HG03108 (cell line): ENCODE data around the gene CD248.
"Not testable (repeated sequence)": the region's sequence is repeated elsewhere in the genome, so short reads cannot be mapped to it uniquely, and the experiment has no call there.

Experiments
- ATAC-seq: cut with Tn5 transposase; IDR thresholded peaks from one replicate; pipeline ENCODE4 v1.9.1; 2021; ENCODE audit warnings: moderate library complexity; ENCODE audit not compliant: unreplicated experiment

Gene CD248

DNA sequence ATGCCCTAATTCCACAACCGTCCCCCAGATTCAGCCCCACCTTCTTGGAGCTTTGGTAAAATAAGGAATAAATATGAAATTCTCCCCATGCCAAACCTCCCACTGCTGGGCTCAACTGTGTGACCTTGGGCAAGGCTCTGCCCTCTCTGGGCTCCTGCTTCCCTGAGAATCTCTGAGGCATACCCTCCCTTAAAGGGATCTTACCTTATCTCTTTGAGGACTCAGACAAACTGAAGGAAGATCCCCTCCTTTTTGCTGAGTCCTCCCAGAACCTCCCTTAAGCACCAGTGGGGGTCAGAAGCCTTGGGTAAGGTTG is 2.7 kb downstream of the CD248 start:
- ATAC-seq, result no peak

DNA sequence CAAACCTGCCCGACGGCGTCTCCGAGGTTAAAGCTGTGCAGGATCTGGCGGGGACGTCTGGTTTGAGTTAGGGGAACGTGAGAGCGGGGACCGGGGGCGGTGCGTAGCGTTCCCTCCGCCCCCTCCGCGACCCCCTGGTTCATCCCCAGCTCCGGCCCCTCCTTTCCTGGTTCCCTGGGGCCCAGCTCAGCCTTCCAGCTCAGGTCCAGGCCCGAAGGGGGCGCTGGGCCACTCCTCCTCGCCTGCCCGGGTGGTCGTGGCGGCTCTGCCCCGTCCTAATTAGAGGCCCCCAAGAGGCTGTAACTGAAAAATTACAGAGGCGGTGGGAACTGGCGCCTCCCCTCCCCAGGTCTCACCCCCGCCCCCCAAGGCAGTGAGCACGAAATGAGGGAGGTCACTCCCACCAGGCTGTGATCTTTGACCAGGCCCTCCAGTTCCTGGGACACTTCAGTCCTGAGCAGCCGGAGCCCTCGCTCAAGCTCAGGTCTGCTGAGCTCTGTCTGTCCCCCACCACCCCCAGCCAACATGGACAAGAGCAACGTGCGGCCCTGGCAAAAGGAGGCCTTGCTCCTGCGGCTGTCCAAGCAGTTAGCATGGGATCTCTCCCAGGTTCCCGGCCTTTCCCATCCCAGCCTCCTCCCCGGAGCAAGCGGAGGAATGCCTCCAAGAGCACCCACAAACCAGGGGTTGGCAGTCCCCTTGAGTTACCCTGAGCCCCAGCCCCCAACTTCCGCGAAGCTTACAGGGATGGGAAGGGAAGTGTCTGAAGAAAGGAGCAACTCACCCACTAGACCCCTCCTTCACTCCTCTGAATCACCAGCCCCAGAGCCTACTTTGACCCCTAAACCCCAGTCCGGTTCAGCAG is 3.3 kb downstream of the CD248 start:
- ATAC-seq, result no peak

DNA sequence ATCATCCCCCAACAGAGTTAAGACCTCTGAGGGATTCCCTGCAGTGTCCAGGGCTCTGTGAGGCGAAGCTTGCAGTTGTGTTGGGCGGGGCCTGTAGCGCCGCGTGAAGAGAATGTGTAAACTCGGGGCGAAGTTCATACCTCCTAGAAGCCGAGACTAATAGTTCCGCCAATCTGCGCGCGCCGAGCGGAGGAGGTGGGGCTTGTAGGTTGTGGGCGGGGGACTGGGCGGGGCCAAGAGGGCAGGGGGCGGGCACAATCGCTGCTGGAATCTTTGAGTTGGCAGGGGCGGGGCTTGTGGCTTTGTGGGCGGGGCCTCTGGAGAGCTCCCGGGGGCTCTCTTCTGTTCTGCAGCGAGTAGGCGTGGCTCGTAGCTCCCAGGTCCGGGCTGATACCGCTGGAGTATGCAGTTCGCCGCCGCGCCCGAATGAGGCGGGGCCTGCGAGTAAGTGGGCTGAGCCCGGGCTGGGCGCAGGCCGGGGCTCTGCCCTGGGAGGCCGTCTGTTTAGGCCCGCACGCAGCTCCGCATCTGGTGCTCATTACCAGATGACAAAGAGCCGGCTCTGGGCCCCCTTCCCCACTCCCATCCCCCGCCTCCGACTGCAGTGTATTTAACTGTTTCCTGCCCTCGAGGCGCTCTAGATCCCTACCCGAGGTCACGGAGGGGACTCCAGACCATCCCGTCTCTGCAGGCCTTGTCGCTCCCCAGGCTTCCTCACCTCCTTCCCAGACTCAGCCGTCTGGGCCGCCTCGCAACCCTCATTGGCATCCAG is 4.1 kb downstream of the CD248 start:
- peak; percentile 51 for ATAC-seq

DNA sequence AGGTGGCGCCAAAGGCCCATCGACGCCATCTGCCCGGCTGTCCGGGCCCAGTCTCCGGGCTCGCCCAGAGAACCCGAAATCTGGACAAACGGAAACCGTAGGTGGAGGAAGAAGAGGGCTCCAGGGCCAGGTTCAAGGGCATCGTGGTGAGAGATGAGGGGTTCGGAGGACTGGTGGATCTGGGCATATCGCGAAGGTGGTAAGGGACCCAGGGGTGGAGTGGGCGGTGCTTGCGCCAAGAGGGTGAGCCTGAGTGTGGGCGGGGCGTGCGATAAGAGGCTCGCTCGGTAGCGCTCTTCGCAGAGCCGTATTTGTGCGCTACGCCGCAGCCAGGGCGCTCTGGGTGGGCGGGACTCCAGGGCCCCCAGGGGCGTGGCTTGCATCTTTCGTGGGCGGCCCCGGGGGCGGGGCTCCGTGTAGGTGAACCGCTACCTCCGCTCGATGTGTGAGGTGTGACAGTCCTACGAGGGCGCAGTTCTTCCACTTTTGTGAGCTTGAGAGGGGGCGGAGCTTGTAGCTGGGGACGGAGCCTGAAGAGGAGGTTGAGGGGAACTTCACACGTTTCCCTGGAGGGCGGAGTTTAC is 4.8 kb downstream of the CD248 start:
- ATAC-seq, result peak; percentile 57

DNA sequence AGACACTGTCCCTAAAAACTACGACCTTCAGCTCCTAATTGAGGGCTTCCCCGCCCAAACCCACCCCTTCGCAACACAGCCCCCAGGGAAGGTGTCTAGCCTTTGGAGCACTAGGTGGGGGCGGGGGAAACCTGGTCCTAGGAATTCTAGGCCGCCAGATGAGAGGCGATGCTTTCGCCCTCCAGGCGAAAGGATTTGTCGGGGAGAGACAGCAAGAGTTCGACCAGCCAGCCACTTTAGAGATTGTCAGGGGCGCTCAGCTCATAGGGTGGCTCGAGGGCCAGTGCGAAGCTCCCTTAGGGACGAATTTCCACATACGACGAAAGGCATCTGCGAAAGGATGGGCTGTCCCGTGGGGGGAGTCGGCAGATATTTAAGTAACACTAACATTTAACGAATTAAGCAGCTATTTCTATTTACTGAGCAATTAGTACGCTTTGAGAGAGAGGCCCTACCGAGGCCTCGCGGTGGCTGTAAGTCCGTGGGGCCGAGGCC is 5.3 kb downstream of the CD248 start:
- no peak for ATAC-seq

DNA sequence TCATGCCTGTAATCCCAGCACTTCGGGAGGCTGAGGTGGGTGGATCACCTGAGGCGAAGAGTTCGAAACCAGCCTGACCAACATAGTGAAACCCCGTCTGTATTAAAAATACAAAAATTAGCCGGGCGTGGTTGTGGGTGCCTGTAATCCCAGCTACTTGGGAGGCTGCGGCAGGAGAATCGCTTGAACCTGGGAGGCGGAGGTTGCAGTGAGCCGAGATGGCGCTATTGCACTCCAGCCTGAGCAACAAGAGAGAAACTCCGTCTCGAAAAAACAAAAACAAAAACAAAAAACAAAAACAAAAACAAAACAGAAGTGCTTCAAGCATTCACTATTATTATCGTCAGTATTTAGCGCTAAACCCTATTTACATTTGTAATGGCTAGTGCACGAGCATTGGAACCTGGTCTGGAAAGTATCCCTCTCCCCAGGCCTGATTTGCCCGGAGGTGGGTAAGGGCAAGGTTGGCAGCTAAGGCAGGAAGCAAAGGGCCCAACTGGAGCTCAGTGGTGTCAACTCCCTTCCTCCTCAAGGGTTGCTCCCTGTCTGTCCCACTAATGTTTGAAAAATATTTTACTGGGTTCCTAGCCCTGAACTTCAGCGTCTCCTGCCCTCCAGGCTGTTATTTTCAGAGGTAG is 5.9 kb downstream of the CD248 start:
- ATAC-seq, result not testable (repeated sequence)

DNA sequence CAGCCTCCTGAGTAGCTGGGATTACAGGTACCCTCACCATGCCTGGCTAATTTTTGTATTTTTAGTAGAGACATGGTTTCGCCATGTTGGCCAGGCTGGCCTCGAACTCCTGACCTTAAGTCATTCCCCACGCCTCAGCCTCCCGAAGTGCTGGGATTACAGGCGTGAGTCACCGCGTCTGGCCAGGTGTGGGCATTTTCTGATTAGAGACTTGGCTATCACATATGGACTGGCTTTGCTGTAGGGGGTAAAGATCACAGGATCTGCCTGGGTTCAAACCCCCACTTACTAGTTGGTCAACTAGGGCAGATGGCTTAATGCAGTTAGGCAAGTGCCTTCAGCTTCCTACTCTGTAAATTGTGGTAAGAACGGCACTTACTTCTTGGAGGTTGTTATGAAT is 6.5 kb downstream of the CD248 start:
- ATAC-seq, result no peak

DNA sequence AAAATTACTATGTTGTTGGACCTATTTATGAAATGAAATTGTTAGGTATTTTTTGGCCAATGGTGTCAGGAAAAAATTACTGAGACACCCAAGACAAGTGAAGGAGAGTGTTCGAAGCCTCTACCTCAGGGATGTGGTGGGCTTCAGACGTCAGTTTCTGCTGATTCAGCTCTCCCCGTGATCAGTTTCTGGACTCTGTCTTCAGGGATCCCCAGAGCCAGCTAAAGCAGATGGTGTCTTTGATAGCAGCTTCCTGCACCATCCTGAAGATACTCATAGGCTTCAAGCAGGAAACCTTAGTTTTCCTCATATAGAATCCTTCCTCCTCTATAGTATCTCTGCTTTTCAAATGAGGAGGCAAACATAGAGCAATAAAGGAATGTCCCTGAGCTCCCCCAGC is 7.4 kb downstream of the CD248 start:
- no peak for ATAC-seq

DNA sequence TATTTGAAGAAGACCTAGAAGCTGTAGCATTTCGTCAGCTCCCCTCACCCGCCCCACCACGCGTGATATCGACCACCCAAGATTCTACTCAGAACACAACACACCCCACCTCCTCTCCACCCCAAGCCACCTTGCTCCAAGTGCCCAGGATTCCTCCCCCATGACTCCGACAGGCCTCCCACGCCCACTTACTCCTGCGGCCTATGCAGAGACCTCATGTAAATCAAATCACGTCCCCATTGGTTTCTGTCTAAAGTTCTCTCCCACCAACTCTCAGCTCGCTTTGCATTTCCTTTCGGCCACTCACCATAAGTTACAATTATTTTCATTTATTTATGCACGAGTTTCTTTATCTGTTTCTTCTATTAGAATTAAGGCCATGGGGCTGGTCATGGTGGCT is 14.2 kb downstream of the CD248 start:
- no peak for ATAC-seq

DNA sequence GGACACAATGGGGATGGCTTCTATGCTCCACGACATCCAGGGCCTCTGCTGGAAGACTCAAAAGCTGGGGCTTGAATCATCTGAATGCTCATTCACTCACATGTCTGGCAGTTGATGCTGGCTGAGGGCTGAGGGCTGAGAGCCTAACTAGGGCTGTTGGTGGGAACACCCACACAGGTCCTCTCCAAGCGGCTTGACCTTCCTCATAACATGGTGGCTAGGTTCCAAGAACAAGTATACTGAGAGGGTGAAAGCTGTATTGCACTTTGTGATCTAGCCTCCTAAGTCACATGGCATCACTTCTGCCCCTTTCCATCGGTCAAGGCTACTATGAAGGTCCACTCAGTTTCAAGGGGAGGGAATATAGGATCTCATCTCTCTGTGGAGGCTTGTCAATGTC is 17.7 kb downstream of the CD248 start:
- ATAC-seq, result no peak

DNA sequence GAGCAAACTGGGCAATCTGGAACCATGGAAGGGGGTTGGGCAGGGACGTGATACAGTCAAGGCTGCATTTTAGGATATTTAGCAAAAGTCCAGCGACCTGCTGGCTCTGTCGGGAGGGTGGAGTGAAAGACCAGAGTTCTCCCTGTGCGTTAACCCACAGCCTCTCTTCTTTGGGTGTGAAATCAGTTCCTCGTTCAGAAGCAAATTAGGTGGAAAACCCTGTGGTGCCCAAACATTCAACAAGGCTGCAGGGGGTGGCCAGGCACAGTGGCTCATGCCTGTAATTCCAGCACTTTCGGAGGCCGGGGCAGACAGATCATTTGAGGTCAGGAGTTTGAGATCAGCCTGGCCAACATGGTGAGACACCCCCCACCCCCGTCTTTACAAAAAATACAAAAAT is 19.2 kb downstream of the CD248 start:
- no peak for ATAC-seq

DNA sequence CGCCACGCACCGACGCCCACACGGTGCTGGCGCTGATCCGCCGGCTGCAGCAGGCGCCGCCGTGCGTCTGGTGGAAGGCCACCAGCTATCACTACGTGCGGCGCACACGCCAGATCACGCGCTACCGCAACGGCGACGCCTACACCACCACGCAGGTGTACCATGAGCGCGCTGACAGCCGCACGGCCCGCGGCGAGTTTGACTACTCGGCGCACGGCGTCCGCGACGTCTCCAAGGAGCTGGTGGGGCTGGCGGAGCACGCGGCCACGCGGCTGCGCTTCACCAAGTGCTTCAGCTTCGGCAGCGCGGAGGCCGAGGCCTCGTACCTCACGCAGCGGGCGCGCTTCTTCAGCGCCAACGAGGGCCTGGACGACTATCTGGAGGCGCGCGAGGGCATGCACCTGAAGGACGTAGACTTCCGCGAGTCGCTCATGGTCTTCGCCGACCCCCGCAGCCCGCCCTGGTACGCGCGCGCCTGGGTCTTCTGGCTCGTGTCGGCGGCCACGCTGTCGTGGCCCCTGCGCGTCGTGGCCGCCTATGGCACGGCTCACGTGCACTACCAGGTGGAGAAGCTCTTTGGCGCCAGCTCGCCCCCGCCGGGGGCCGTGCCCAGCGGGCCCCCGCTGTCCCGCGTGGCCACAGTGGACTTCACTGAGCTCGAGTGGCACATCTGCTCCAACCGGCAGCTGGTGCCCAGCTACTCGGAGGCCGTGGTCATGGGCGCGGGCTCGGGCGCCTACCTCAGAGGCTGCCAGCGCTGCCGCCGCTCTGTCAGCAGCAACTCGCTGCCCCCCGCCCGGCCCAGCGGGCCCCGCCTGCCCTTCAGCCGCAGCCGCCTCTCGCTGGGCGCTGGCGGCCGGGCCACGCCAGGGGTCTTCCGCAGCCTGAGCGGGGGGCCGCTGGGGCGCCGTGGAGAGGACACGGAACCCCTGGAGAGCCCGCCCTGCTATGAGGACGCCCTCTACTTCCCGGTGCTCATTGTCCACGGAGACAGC is 21.9 kb downstream of the CD248 start:
- no peak for ATAC-seq

DNA sequence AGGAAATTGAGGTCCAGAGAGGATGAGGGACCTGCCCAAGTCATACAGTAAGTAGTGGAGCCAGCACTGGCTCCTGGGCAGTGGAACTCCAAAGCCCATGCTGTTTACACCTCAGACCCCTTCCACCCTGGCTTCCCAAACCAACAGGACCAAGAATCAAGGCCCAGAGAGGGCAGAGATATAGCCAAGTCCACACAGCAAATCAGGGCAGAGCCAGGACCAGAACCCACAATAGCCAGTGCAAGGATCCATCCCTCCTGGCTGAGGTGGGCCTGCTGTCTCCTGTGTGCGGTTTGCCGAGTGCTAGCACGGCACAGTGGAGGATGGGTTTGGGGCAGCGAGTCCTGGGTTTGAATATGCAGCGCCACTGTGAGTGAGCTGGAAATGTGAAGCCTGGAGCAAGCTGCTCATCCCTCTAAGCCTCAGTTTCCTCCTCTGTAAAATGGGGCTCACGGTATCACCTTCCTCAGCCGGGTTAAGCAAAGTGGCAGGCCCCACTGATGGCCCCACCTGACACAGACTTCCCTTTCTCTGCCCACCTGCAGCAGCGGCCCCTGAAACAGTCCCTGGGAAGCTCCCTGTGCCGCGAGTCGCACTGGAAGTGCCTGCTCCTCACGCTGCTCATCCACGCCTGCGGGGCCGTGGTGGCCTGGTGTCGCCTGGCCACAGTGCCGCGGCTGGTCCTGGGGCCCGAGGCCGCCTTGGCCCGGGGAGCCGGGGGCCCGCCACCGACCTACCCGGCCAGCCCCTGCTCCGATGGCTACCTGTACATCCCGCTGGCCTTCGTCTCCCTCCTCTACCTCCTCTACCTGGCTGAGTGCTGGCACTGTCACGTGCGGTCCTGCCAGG is 22.8 kb downstream of the CD248 start:
- no peak for ATAC-seq

DNA sequence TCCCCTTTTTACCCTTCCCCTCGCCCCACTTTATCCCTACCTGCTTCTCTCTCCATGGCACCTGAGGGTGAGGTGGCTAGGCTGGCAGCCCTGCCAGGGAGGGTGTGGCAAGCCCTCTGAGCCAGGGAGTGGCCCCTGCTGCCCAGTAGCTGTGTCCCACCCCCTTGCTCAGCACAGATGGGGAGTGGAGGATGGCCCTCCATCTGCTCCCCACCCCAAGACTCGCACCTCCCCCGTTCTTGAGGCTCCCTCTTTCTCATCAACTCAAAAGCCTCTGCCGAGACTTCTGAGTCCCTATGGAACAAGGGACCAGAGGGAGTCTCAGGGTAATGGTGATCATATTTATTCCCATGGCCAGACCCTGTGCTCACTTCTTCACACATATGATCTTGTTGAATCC is 23.5 kb downstream of the CD248 start:
- ATAC-seq, result no peak

DNA sequence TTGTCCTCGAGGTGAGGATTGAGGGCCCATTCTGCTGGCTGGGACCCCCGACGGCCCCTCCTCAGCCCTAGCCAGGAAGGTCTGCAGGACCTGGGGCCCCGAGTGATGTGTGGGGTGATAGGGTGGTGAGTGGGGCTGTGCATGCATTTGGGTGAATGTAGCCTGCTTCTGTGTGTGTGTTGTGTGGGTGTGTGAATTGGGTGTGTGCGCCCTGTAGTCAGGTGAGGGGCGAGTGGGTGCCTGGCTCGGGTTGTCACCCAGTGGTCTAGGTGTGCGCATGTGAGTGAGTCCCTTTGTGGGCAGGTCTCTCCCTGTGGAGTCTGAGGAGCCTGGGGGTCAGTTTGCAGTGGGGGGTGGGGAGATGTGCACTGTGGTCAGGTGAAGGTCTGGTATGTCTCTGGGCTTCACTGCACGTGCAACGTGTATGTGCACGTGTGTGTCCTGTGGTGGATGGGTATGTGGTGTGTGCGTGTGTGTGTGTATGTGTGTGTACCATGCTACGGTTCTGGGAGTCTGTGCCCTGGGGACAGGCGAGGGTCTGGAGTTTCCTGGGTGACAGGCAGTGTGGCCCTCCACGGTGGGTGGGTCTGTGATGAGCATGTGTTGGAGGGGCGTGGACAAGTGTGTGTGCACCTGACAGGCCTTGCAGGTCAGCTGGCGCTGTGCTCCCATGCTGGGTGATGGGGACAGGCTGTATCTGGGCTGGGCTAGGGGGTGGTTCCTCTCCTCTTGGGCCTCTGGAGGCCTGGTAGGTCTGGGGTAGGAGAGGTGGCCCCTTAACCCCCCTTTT is 24.1 kb downstream of the CD248 start:
- ATAC-seq, result no peak

DNA sequence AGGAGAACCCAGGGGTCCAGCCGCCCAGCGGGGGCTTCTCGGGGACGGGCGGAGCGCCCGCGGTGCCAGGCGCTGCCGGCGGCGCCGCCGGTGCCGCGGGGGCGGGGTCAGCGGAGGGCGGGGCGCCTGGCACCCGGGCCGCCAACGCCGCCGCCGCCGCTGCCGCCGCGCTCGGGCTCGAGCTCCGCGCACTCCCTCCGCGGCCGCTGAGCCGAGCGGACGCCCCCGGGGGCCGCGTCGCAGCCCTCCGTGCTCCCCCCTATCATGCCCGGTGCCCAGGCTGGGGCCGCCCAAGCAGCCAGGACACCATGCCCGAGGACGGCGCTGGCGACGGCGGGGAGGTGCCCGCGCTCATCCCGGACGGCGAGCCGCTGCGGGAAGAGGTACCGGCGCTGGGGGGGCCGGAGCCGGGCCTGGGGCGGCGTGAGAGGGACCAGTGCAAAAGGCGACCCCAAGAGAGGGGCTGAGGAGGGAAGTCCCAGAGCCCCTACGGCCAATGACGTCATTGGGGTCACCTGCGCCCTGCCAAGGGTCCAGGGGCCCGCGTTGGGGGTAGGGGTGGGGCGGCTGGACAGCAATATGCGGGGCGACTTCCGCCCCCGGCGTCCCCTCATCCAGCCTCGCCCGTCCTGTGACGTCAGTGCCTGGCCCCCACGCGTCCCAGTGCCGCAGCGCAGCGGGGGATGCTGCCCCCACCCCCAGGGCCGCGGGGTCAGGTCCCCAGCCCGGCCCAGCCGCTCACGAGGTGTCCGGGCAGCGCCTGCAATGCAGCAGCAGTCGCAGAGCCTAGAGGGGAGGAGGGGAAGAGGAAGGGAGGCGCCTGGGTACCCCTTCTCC is 24.9 kb downstream of the CD248 start, which contains the start of gene TMEM151A:
TMEM151A (plus strand) TSS at position 189 of the 837 bp plus-strand sequence; CDS start at position 309, 120 bp downstream.
- no peak for ATAC-seq

DNA sequence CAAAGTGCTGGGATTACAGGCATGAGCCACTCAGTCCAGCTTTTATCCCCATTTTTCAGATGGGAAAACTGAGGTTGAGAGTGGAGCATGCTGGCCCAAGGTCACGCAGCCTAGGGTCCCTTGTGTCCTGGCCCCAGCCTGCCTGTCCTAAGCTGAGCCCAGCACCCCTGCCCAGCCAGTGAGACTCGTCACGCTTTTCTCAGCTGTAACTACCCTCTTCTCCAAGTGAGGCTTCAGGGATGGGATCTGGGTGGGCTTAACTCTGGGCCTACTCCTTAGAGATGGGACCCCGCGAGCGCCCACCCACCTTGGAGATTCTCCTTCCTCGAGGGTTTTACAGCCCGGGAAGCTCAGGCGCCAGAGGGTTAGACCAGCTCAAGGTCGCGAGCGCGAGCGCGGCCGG is 25.5 kb downstream of the CD248 start:
- ATAC-seq, result no peak

DNA sequence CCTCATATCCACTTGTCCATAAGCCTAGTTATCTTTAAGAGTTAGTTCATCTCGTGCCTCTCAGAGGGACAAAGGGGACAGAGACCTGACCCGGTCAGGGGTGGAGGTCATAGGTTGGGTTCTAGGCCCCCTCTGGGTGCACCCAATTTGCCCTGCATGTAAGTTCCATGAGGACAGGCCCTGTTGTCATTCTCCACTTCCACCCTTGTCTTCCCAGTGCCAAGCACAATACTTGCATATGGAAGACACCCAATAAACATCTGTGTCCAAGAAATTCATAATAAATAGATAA is 26.6 kb downstream of the CD248 start:
- ATAC-seq, result no peak
